B cell (primary cell): ENCODE data around the gene GLIS1. TPM values are rescaled to one million over a fixed set of nuclear protein-coding genes. Genes with fewer than 3 reads are reported as not detected.

Source experiments
- ATAC-seq: fragments of 200-7000 bp; cut with Tn5 transposase; one replicate; pipeline ENCODE4 v1.10.0; 2021; ENCODE audit warnings: low read depth, mild to moderate bottlenecking, moderate number of reproducible peaks, moderate library complexity
- CTCF ChIA-PET: fragments of 350-600 bp; sonication (Branson Sonifier 250); formaldehyde crosslinking; loops from one replicate; lab custom pipeline; 2021; ENCODE audit warnings: antibody characterized with exemption, inconsistent platforms; lab: Charles Lee
- POLR2A ChIA-PET: fragments of 350-600 bp; sonication (Branson Sonifier 250); formaldehyde crosslinking; loops from one replicate; lab custom pipeline; 2021; ENCODE audit warnings: antibody characterized with exemption; lab: Charles Lee
- DNase-seq: peaks from one replicate; pipeline ENCODE4 v3.0.0; 2013
- H2AFZ ChIP-seq: 2 replicates; pipeline ENCODE4 v1.6.1; 2012; ENCODE audit warnings: mild to moderate bottlenecking, low read depth, low read length; ENCODE audit not compliant: insufficient read depth, poor library complexity, severe bottlenecking
- H3K27ac ChIP-seq, 2 donors: 1 replicate in 1 of 2; 2 replicates in 1 of 2; pipeline ENCODE4 v1.5.1; 2012 to 2013; ENCODE audit warnings: low read length in 2 of 2, mild to moderate bottlenecking in 2 of 2, moderate library complexity in 1 of 2
- H3K27me3 ChIP-seq, 4 experiments: fragments of 200-600 bp in 1 of 4; sonication (generic) in 1 of 4; replicated peaks in 1 of 4; 1 replicate in 2 of 4; 2 replicates in 2 of 4; pipeline versions ENCODE4 v1.6.1 to v1.7.0; 2013 to 2016; ENCODE audit warnings: low read length in 3 of 4, mild to moderate bottlenecking in 2 of 4, mixed read lengths in 1 of 4, moderate library complexity in 1 of 4; ENCODE audit not compliant: insufficient read depth in 4 of 4, control insufficient read depth in 3 of 4; ENCODE audit errors: control extremely low read depth in 1 of 4
- H3K36me3 ChIP-seq, 2 experiments: replicated peaks in 1 of 2; 1 replicate in 1 of 2; 2 replicates in 1 of 2; pipeline versions ENCODE4 v1.6.1 to v1.7.1; 2013; ENCODE audit warnings: low read length in 1 of 2; ENCODE audit not compliant: insufficient read depth in 2 of 2, control insufficient read depth in 1 of 2; ENCODE audit errors: control extremely low read depth in 1 of 2, extremely low read depth in 1 of 2
- H3K4me1 ChIP-seq, 2 donors: fragments of 200-600 bp in 1 of 2; sonication (generic) in 1 of 2; 1 replicate in 1 of 2; 2 replicates in 1 of 2; pipeline versions ENCODE4 v1.5.1 to v1.6.1; 2013 to 2017; ENCODE audit warnings: low read length in 2 of 2; ENCODE audit not compliant: control insufficient read depth in 2 of 2, insufficient read depth in 2 of 2
- H3K4me2 ChIP-seq: replicated peaks from 2 replicates; pipeline ENCODE3; 2012; ENCODE audit warnings: mild to moderate bottlenecking, low read depth, low read length; ENCODE audit not compliant: poor library complexity, severe bottlenecking
- H3K4me3 ChIP-seq, 5 experiments: fragments of 200-600 bp in 1 of 5; sonication (generic) in 1 of 5; 1 replicate in 3 of 5; 2 replicates in 2 of 5; pipeline versions ENCODE4 v1.5.1 to v1.7.0; 2011 to 2016; ENCODE audit warnings: low read length in 4 of 5, mild to moderate bottlenecking in 4 of 5, low read depth in 2 of 5, control low read depth in 1 of 5, moderate library complexity in 1 of 5; ENCODE audit not compliant: insufficient read depth in 1 of 5; ENCODE audit errors: control extremely low read depth in 1 of 5, extremely low read depth in 1 of 5
- H3K79me2 ChIP-seq: fragments of 200-600 bp; sonication (generic); one replicate; pipeline ENCODE4 v1.6.0; 2016; ENCODE audit warnings: low read length; ENCODE audit not compliant: control insufficient read depth, insufficient read depth
- H3K9ac ChIP-seq: fragments of 200-600 bp; sonication (generic); 2 replicates; pipeline ENCODE4 v1.6.1; 2017; ENCODE audit warnings: mild to moderate bottlenecking, low read length, moderate library complexity
- H3K9me3 ChIP-seq, 3 donors: one replicate each; pipeline versions ENCODE4 v1.6.1 to v1.7.1; 2013; ENCODE audit warnings: low read length in 2 of 3; ENCODE audit not compliant: control insufficient read depth in 2 of 3, insufficient read depth in 1 of 3; ENCODE audit errors: control extremely low read depth in 1 of 3
- H4K20me1 ChIP-seq: 2 replicates; pipeline ENCODE4 v1.6.0; 2012; ENCODE audit warnings: mild to moderate bottlenecking, low read length; ENCODE audit not compliant: insufficient read depth, control insufficient read depth, poor library complexity, severe bottlenecking
- H3K27ac Mint-ChIP-seq: one replicate; pipeline ENCODE4 v1.8.0; 2021; ENCODE audit warnings: mixed read lengths
- H3K27me3 Mint-ChIP-seq: one replicate; pipeline ENCODE4 v1.8.0; 2021; ENCODE audit warnings: mixed read lengths
- H3K4me1 Mint-ChIP-seq: one replicate; pipeline ENCODE4 v1.8.0; 2021; ENCODE audit warnings: mixed read lengths
- H3K4me3 Mint-ChIP-seq: one replicate; pipeline ENCODE4 v1.8.0; 2021; ENCODE audit warnings: mixed read lengths
- H3K9me3 Mint-ChIP-seq: one replicate; pipeline ENCODE4 v1.8.0; 2022; ENCODE audit warnings: mixed read lengths; ENCODE audit not compliant: insufficient read depth
- EZH2 ChIP-seq: IDR thresholded peaks from 2 replicates; pipeline ENCODE4 v1.6.1; 2012; ENCODE audit warnings: borderline replicate concordance, low read depth, mild to moderate bottlenecking, moderate library complexity, low read length; ENCODE audit not compliant: insufficient read depth, poor library complexity, severe bottlenecking
- WGBS: methylation state at CpG from one replicate; pipeline ENCODE4 v1.1.5; 2013; ENCODE audit warnings: missing lambda C conversion rate; ENCODE audit not compliant: insufficient coverage; 5-methylcytosine and 5-hydroxymethylcytosine counted together
- intact Hi-C: fragments of 100-400 bp; cut with micrococcal nuclease; formaldehyde crosslinking; loops from one replicate; pipeline ENCODE4 v1.10.0; 2022
- polyA plus RNA-seq: library from polyadenylated mRNA; depleted of rRNA; stranded (reverse); fragments of >200 nt; gene quantifications from 2 replicates; pipeline ENCODE4 v1.2.3, GENCODE V29; 2012
- total RNA-seq, 2 donors: library from RNA; stranded (reverse); fragments of 120-200 nt in 1 of 2; gene quantifications; 1 replicate in 1 of 2; 2 replicates in 1 of 2; pipeline versions ENCODE4 v1.2.3 to v1.2.4, GENCODE V29; 2013 to 2022
- TF ChIP-seq, protein P1 (sequence below): fragments of 200-600 bp; IDR thresholded peaks from one replicate; pipeline ENCODE4 v1.8.0; 2022; ENCODE audit warnings: antibody characterized with exemption, mild to moderate bottlenecking

GLIS1 gene
- total and polyA plus RNA-seq, 2 donors (not counting 1 experiment from before 2014, with no cell fraction given), result not detected

DNA sequence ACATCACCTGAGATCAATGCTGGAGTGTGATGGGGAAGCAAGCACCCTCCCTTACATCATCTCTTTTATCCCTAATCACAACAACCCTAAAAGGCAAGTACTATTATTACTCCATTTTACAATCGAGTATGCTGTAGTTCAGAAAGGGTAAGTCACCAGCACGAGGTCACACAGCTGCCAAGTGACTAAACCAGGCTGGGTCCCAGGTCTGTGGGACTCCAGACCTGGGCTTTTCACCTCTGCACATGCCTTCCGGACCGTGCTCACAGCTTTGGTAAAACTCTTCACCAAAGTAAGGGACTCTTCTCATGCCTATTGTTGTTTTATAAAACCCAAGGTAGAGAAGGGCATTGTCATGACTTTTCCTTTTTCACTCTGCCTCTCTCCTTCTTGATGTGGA is 148.9 kb downstream of the GLIS1 start:
- Histone ChIP-seq H2AFZ (no peak overlapping the region), H4K20me1 (no peaks in the 10 kb centered on the region), H3K36me3 (no peaks in the 10 kb centered on the region), H3K4me1 (no peaks in the 10 kb centered on the region), H3K9me3 (no peaks in the 10 kb centered on the region), H3K79me2 (no peaks in the 10 kb centered on the region), H3K4me2 (no peak overlapping the region), H3K27ac (no peak overlapping the region), H3K4me3 (no peak overlapping the region), H3K27me3 (no peaks in the 10 kb centered on the region), H3K9ac (no peak overlapping the region)
- 69% methylated on average over 2 of the region's 4 CpGs for WGBS
- no peaks in the 10 kb centered on the region for H3K9me3 Mint-ChIP-seq
- ChIA-PET CTCF (no interaction called here), POLR2A (no interaction called here)
- H3K4me1 Mint-ChIP-seq, result no peaks in the 10 kb centered on the region
- intact Hi-C loops, result no loop called here
- DNase-seq, result no peak
- H3K27ac Mint-ChIP-seq, result no peak overlapping the region
- TF ChIP-seq, protein P1, sequence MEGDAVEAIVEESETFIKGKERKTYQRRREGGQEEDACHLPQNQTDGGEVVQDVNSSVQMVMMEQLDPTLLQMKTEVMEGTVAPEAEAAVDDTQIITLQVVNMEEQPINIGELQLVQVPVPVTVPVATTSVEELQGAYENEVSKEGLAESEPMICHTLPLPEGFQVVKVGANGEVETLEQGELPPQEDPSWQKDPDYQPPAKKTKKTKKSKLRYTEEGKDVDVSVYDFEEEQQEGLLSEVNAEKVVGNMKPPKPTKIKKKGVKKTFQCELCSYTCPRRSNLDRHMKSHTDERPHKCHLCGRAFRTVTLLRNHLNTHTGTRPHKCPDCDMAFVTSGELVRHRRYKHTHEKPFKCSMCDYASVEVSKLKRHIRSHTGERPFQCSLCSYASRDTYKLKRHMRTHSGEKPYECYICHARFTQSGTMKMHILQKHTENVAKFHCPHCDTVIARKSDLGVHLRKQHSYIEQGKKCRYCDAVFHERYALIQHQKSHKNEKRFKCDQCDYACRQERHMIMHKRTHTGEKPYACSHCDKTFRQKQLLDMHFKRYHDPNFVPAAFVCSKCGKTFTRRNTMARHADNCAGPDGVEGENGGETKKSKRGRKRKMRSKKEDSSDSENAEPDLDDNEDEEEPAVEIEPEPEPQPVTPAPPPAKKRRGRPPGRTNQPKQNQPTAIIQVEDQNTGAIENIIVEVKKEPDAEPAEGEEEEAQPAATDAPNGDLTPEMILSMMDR, result no peak
- no peak for TF ChIP-seq EZH2
- no peak for ATAC-seq
- H3K27me3 Mint-ChIP-seq, result peaks cover 4% of the 10 kb centered on the region
- no peak overlapping the region for H3K4me3 Mint-ChIP-seq

DNA sequence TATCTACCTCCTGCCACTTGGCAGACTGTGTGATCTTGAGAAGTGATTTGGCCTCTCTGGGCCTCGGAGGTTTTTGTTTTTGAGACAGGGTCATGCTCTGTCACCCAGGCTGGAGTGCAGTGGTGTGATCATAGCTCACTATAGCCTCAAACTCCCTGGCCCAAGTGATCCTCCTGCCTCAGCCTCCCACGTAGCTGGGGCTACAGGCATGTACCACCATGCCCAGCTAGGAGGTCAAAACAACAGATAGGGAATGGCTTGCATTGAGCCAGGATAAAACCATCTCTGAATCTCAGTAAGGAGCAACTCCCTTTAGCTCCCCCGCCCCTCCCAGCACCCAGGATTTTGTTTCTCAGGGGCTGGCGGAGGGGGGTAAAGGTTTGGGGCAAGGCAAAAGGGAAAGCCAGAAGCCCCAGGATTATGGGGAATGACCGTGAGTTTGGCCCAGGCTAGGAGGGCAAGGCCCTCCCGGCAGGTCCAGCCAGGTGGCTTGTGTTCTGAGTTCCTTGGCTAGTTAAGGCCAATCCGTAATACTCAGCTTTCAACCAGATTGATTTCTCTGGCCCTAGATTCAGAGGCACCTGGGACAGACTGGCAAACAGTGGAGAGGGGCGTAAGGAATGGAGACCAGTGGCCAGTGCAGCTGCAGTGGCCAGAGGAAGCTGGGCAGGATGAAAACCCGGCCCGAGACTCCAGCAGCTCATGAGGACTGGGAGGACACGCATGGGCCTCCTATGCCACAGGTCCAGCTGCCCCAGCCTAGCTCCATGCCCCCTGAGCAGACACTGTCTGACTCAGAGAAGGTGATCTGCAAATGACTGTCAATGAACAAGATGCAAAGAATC is 149.7 kb downstream of the GLIS1 start:
- ChIA-PET CTCF (no interaction called here), POLR2A (no interaction called here)
- no peaks in the 10 kb centered on the region for H3K9me3 ChIP-seq

More for the DNA sequence above, 149.7 kb downstream of the GLIS1 start:
- no peaks in the 10 kb centered on the region for H3K4me1 Mint-ChIP-seq
- H3K36me3 ChIP-seq, result no peaks in the 10 kb centered on the region
- H3K27me3 ChIP-seq, result no peaks in the 10 kb centered on the region
- H3K4me3 ChIP-seq, result no peak overlapping the region
- H3K4me3 Mint-ChIP-seq, result no peak overlapping the region
- DNase-seq (no peak), ATAC-seq (no peak)
- H3K4me1 ChIP-seq, result no peaks in the 10 kb centered on the region
- no peaks in the 10 kb centered on the region for H3K79me2 ChIP-seq
- TF ChIP-seq, protein P1, result no peak
- no peak for TF ChIP-seq EZH2
- H3K4me2 ChIP-seq, result no peak overlapping the region
- peaks cover 4% of the 10 kb centered on the region for H3K27me3 Mint-ChIP-seq
- 93% methylated on average over 9 of the region's 11 CpGs for WGBS
- H3K27ac Mint-ChIP-seq, result no peak overlapping the region
- H3K9ac ChIP-seq, result no peak overlapping the region
- H3K27ac ChIP-seq, result no peak overlapping the region
- intact Hi-C loops, result no loop called here
- H2AFZ ChIP-seq, result no peak overlapping the region
- no peaks in the 10 kb centered on the region for H4K20me1 ChIP-seq
- no peaks in the 10 kb centered on the region for H3K9me3 Mint-ChIP-seq
